Measurements from ENCODE around the gene WSCD2.

- no peak for TF ChIP-seq CTCF (IDR thresholded peaks at IDR 0.05)
- TF ChIP-seq POLR2AphosphoS5 (IDR thresholded peaks at IDR 0.05), result no peak
- TF ChIP-seq POLR2A (IDR thresholded peaks at IDR 0.05), result no peak
- no peak for TF ChIP-seq EP300 (IDR thresholded peaks at IDR 0.05)
Measured at GRCh38 chr12:108185002-108185401, 55.9 kb downstream of the WSCD2 start.
